Fibroblast of lung (primary cell): ENCODE measurements around the gene PLEKHJ1.

Experiments used
- EZH2 ChIP-seq: IDR thresholded peaks from 2 replicates; pipeline ENCODE4 v1.5.1; 2012; ENCODE audit warnings: low read length, control low read depth, mild to moderate bottlenecking; ENCODE audit errors: missing control alignments
- TF ChIP-seq, protein P1 (sequence below), 2 donors: IDR thresholded peaks in 1 of 2; conservative IDR thresholded peaks in 1 of 2; 1 replicate in 1 of 2; 2 replicates in 1 of 2; pipeline ENCODE4 v1.5.1; 2011 to 2012; ENCODE audit warnings: low read length in 2 of 2, control low read depth in 1 of 2, inconsistent platforms in 1 of 2, low read depth in 1 of 2, mild to moderate bottlenecking in 1 of 2

DNA sequence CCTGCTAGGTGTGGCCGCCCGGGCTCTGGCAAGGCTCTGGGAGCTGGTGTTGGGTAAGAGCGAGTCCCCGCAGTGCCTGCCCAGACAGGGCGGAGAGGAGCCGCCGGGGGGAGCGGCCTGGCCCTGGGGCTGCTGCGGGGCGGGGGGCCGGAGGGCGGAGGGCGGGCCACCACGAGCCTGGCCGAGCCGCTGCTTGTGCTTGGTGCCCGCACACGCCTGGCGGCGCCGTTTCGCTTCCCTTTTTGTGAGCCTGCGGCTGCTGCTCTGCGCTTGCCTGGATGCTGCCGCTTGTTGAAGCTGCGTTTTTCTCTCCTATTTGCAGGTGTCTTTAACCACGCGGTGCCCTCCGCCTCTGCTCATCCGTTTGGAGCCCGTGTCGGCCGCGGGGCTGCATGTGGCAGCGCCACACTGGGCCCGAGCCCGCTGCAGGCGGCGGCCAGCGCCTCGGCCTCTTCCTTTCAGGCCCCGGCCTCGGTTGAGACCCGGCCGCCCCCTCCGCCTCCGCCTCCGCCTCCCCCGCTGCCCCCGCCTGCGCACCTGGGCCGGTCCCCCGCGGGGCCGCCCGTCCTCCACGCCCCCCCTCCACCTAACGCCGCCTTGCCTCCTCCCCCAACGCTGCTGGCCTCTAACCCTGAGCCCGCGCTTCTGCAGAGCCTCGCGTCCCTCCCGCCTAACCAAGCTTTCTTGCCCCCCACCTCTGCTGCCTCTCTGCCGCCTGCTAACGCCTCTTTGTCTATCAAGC lies 8.5 kb downstream of the PLEKHJ1 start:
- TF ChIP-seq, protein P1, sequence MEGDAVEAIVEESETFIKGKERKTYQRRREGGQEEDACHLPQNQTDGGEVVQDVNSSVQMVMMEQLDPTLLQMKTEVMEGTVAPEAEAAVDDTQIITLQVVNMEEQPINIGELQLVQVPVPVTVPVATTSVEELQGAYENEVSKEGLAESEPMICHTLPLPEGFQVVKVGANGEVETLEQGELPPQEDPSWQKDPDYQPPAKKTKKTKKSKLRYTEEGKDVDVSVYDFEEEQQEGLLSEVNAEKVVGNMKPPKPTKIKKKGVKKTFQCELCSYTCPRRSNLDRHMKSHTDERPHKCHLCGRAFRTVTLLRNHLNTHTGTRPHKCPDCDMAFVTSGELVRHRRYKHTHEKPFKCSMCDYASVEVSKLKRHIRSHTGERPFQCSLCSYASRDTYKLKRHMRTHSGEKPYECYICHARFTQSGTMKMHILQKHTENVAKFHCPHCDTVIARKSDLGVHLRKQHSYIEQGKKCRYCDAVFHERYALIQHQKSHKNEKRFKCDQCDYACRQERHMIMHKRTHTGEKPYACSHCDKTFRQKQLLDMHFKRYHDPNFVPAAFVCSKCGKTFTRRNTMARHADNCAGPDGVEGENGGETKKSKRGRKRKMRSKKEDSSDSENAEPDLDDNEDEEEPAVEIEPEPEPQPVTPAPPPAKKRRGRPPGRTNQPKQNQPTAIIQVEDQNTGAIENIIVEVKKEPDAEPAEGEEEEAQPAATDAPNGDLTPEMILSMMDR (conservative IDR thresholded peaks at IDR 0.05 in 1 of 2, IDR thresholded peaks at IDR 0.05 in 1 of 2; ENCODE audit: low read depth in 1 of 2, low read length in 2 of 2), result no peak
- no peak for TF ChIP-seq EZH2
